Fibroblast of villous mesenchyme (primary cell): ENCODE measurements around the gene SHISA9. TPM values are rescaled to one million over a fixed set of nuclear protein-coding genes. Genes with fewer than 3 reads are reported as not detected.

Source experiments
- DNase-seq: peaks from one replicate; pipeline ENCODE4 v3.0.0-alpha.2; 2010; ENCODE audit warnings: low read depth
- H3K4me3 ChIP-seq: 2 replicates; pipeline ENCODE4 v1.5.1; 2011; ENCODE audit warnings: low read depth, mild to moderate bottlenecking, low read length
- CTCF ChIP-seq: IDR thresholded peaks from 2 replicates; pipeline ENCODE4 v1.5.1; 2012; ENCODE audit warnings: low read depth, mild to moderate bottlenecking, low read length; ENCODE audit not compliant: insufficient read depth
- total RNA-seq: library from RNA; depleted of rRNA; stranded (reverse); fragments of >200 nt; gene quantifications from 2 replicates; pipeline ENCODE4 v1.2.3, GENCODE V29; 2012

The SHISA9 gene
- total RNA-seq, 1 donor = not detected

- TF ChIP-seq CTCF = no peak
- no peak overlapping the region for H3K4me3 ChIP-seq
Observed at GRCh38 chr16:13123991-13124390, 222.6 kb downstream of the SHISA9 start.

GRCh38 chr16:13127144-13127543, 225.7 kb downstream of the SHISA9 start:
- no peak overlapping the region for H3K4me3 ChIP-seq
- TF ChIP-seq CTCF = no peak
- DNase-seq = no peak

More at GRCh38 chr16:13123991-13124390, 222.6 kb downstream of the SHISA9 start:
- DNase-seq = no peak

- TF ChIP-seq CTCF = no peak
- no peak for DNase-seq
- no peak overlapping the region for H3K4me3 ChIP-seq
Observed at GRCh38 chr16:13130586-13130985, 229.2 kb downstream of the SHISA9 start.

- TF ChIP-seq CTCF = no peak
- H3K4me3 ChIP-seq = no peak overlapping the region
- DNase-seq = no peak
Observed at GRCh38 chr16:13134836-13135235, 233.4 kb downstream of the SHISA9 start.

GRCh38 chr16:13136901-13137300, 235.5 kb downstream of the SHISA9 start:
- TF ChIP-seq CTCF = no peak
- H3K4me3 ChIP-seq = no peak overlapping the region
- DNase-seq = no peak

GRCh38 chr16:13138528-13138927, 237.1 kb downstream of the SHISA9 start:
- DNase-seq = no peak
- no peak for TF ChIP-seq CTCF
- H3K4me3 ChIP-seq = no peak overlapping the region

GRCh38 chr16:13139661-13140241, 238.4 kb downstream of the SHISA9 start:
- no peak for TF ChIP-seq CTCF
- no peak overlapping the region for H3K4me3 ChIP-seq
- DNase-seq = no peak
